Kidney epithelial cell (primary cell): ENCODE measurements around the gene NR2C2. TPM values are rescaled to one million over a fixed set of nuclear protein-coding genes. Genes with fewer than 3 reads are reported as not detected.

Experiments
- DNase-seq: peaks from one replicate; pipeline ENCODE4 v3.0.0-alpha.2; 2010; ENCODE audit warnings: low read depth
- H3K27me3 ChIP-seq: 2 replicates; pipeline ENCODE4 v1.6.0; 2011; ENCODE audit warnings: low read length; ENCODE audit not compliant: control insufficient read depth, insufficient read depth
- H3K36me3 ChIP-seq: 2 replicates; pipeline ENCODE4 v1.5.1; 2011; ENCODE audit warnings: low read length; ENCODE audit not compliant: control insufficient read depth, insufficient read depth
- H3K4me3 ChIP-seq: 2 replicates; pipeline ENCODE4 v1.5.1; 2011; ENCODE audit warnings: low read depth, mild to moderate bottlenecking, control low read depth, low read length
- CTCF ChIP-seq: IDR thresholded peaks from 2 replicates; pipeline ENCODE4 v1.5.1; 2011; ENCODE audit warnings: mild to moderate bottlenecking, moderate library complexity, low read length, control low read depth, inconsistent platforms; ENCODE audit not compliant: insufficient read depth, poor library complexity, severe bottlenecking
- total RNA-seq: library from RNA; depleted of rRNA; stranded (reverse); fragments of >200 nt; gene quantifications from 2 replicates; pipeline ENCODE4 v1.2.3, GENCODE V29; 2015

The NR2C2 gene
- total RNA-seq, 1 donor from 2014 or later, result 33.6 TPM

- TF ChIP-seq CTCF, result peak; percentile 72
- no peak overlapping the region for H3K4me3 ChIP-seq
- DNase-seq, result peak; percentile 28
- no peaks in the 10 kb centered on the region for H3K36me3 ChIP-seq
- peaks cover 8% of the 10 kb centered on the region for H3K27me3 ChIP-seq
Observed at GRCh38 chr3:14925729-14926591, 21.4 kb upstream of the NR2C2 start.

GRCh38 chr3:14926592-14926991 is 20.8 kb upstream of the NR2C2 start:
- Histone ChIP-seq H3K27me3 (peaks cover 8% of the 10 kb centered on the region), H3K36me3 (no peaks in the 10 kb centered on the region), H3K4me3 (no peak overlapping the region)
- no peak for TF ChIP-seq CTCF
- no peak for DNase-seq

- no peak for DNase-seq
- no peak for TF ChIP-seq CTCF
- peaks cover 8% of the 10 kb centered on the region for H3K27me3 ChIP-seq
- no peaks in the 10 kb centered on the region for H3K36me3 ChIP-seq
- no peak overlapping the region for H3K4me3 ChIP-seq
Observed at GRCh38 chr3:14927308-14927707, 20.1 kb upstream of the NR2C2 start.

- Histone ChIP-seq H3K4me3 (no peak overlapping the region), H3K27me3 (no peaks in the 10 kb centered on the region), H3K36me3 (no peaks in the 10 kb centered on the region)
- no peak for TF ChIP-seq CTCF
- no peak for DNase-seq
Observed at GRCh38 chr3:14929310-14930074, 17.9 kb upstream of the NR2C2 start.

- TF ChIP-seq CTCF, result no peak
- Histone ChIP-seq H3K36me3 (no peaks in the 10 kb centered on the region), H3K27me3 (no peaks in the 10 kb centered on the region), H3K4me3 (no peak overlapping the region)
- DNase-seq, result no peak
Observed at GRCh38 chr3:14933820-14934425, 13.5 kb upstream of the NR2C2 start.
